NB4 (cell line): ENCODE data around the gene FXR1.

Experiments used
- POLR2A ChIP-seq: IDR thresholded peaks from 2 replicates; pipeline ENCODE4 v1.6.1; 2011; ENCODE audit warnings: mild to moderate bottlenecking; ENCODE audit not compliant: insufficient read length; ENCODE audit errors: extremely low read depth
- TF ChIP-seq, protein P1 (sequence below): IDR thresholded peaks from one replicate; pipeline ENCODE4 v1.5.1; 2012; ENCODE audit warnings: low read depth, low read length
- TF ChIP-seq, protein P2 (sequence below): IDR thresholded peaks from 2 replicates; pipeline ENCODE4 v1.6.1; 2011; ENCODE audit warnings: low read depth, low read length

DNA sequence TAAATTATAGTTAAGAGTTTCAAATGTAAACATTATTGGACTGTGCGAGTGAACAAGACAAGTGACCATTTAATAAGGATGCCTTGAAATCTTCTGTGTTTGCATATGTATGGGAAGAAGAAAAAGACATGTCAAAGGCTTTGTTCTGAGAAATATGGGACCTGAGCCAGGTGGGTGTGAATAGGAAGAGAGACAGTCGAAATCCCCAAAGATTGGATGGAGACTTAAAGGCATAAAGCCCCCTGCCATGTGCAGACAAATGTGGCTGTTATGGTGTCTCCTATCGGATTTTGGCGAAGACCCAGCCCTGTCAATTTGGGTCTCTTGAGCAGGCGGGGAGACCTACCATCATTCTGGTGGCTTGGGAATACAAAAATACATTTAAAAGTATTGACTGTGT, 16.9 kb downstream of the FXR1 start:
- TF ChIP-seq, protein P1, sequence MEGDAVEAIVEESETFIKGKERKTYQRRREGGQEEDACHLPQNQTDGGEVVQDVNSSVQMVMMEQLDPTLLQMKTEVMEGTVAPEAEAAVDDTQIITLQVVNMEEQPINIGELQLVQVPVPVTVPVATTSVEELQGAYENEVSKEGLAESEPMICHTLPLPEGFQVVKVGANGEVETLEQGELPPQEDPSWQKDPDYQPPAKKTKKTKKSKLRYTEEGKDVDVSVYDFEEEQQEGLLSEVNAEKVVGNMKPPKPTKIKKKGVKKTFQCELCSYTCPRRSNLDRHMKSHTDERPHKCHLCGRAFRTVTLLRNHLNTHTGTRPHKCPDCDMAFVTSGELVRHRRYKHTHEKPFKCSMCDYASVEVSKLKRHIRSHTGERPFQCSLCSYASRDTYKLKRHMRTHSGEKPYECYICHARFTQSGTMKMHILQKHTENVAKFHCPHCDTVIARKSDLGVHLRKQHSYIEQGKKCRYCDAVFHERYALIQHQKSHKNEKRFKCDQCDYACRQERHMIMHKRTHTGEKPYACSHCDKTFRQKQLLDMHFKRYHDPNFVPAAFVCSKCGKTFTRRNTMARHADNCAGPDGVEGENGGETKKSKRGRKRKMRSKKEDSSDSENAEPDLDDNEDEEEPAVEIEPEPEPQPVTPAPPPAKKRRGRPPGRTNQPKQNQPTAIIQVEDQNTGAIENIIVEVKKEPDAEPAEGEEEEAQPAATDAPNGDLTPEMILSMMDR: no peak
- TF ChIP-seq, protein P2, sequence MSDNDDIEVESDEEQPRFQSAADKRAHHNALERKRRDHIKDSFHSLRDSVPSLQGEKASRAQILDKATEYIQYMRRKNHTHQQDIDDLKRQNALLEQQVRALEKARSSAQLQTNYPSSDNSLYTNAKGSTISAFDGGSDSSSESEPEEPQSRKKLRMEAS: no peak
- no peak for TF ChIP-seq POLR2A
